IgD-negative memory B cell (primary cell): ENCODE measurements around the gene PCDHA1. TPM values are rescaled to one million over a fixed set of nuclear protein-coding genes. Genes with fewer than 3 reads are reported as not detected.

Experiments used
- H3K27ac Mint-ChIP-seq, 3 donors: one replicate each; pipeline ENCODE4 v1.8.0; 2020 to 2022; ENCODE audit warnings: mild to moderate bottlenecking in 3 of 3, mixed read lengths in 3 of 3, moderate library complexity in 1 of 3
- H3K27me3 Mint-ChIP-seq: one replicate; pipeline ENCODE4 v1.8.0; 2021; ENCODE audit warnings: mixed read lengths
- H3K36me3 Mint-ChIP-seq: one replicate; pipeline ENCODE4 v1.8.0; 2020; ENCODE audit warnings: mild to moderate bottlenecking, mixed read lengths
- H3K4me1 Mint-ChIP-seq, 3 donors: one replicate each; pipeline ENCODE4 v1.8.0; 2020 to 2022; ENCODE audit warnings: mixed read lengths in 3 of 3, mild to moderate bottlenecking in 1 of 3
- H3K4me3 Mint-ChIP-seq, 4 donors: one replicate each; pipeline ENCODE4 v1.8.0; 2020 to 2022; ENCODE audit warnings: mild to moderate bottlenecking in 4 of 4, mixed read lengths in 4 of 4, moderate library complexity in 3 of 4
- H3K9me3 Mint-ChIP-seq, 3 donors: one replicate each; pipeline ENCODE4 v1.8.0; 2020 to 2021; ENCODE audit warnings: mixed read lengths in 3 of 3, mild to moderate bottlenecking in 1 of 3
- polyA plus RNA-seq: library from polyadenylated mRNA; unstranded; fragments of 300-500 nt; fragmentation: Illumina TruSeq; gene quantifications from one replicate; pipeline ENCODE4 v1.2.3, GENCODE V29; 2021

The PCDHA1 gene
- polyA plus RNA-seq, 1 donor from 2014 or later = not detected

DNA sequence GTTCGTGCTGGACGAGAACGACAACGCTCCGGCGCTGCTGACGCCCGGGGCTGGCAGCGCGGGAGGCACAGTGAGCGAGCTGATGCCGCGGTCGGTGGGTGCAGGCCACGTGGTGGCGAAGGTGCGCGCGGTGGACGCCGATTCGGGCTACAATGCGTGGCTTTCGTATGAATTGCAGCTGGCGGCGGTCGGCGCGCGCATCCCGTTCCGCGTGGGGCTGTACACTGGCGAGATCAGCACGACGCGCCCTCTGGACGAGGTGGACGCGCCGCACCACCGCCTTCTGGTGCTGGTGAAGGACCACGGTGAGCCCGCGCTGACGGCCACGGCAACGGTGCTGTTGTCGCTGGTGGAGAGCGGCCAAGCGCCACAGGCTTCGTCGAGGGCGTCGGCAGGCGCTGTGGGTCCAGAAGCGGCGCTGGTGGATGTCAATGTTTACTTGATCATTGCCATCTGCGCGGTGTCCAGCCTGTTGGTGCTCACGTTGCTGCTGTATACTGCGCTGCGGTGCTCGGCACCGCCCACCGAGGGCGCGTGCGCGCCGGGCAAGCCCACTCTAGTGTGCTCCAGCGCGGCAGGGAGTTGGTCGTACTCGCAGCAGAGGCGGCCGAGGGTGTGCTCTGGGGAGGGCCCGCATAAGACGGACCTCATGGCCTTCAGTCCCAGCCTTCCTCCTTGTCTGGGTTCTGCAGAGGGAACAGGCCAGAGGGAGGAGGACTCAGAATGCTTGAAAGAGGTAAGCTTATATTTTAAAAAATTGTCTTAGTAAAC, 98.2 kb downstream of the PCDHA1 start:
- H3K9me3 Mint-ChIP-seq = peaks cover 10 to 31% (median 16%) of the 10 kb centered on the region in 3 donors
- H3K4me3 Mint-ChIP-seq = no peak overlapping the region
- peaks cover 2% of the 10 kb centered on the region for H3K36me3 Mint-ChIP-seq
- H3K4me1 Mint-ChIP-seq = no peaks in the 10 kb centered on the region
- H3K27me3 Mint-ChIP-seq = peaks cover 1% of the 10 kb centered on the region
- H3K27ac Mint-ChIP-seq = no peak overlapping the region

DNA sequence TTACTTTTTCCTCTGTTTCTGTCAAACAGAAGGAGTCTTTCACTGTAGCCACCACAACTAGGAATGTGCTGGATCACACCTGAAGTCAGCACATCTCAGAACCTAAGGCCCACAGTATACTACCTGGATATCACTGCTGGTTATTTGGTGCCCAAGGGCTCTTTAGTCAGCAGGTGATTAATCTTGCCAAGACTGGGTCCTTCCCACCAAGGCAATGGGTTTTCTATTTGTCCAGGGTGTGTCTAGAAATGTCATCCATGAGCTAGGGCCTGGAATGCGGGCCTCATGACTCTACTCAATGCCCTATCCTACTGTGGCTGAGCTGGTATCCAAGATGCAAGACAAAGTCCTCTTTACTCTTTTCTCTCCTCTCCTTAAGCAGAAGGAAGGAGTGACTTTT, 130.4 kb downstream of the PCDHA1 start:
- H3K27me3 Mint-ChIP-seq = no peaks in the 10 kb centered on the region
- H3K36me3 Mint-ChIP-seq = no peaks in the 10 kb centered on the region
- H3K9me3 Mint-ChIP-seq = peaks cover 5 to 23% (median 5%) of the 10 kb centered on the region in 3 donors
- no peaks in the 10 kb centered on the region for H3K4me1 Mint-ChIP-seq
- H3K27ac Mint-ChIP-seq = no peak overlapping the region
- H3K4me3 Mint-ChIP-seq = no peak overlapping the region

DNA sequence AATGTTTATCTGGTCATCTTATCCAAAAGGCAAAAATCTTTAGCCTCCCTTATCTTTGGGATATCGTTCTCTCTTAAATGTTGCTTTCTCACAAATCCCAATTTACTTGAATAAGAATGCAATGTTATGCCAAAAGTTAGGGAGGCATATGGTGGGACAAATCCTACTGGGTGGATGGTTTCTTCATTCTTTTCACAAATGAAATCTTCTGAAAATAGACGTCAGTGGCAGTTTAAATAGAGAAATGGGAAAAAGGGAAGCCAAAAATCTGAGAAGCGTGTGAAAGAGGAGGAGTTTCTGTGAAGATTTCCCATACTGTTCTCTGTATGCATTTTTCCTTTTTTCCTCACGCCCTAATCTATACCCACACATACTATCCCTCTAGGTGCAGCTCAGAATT, 137.7 kb downstream of the PCDHA1 start:
- Mint-ChIP-seq H3K27ac (no peak overlapping the region), H3K4me3 (no peak overlapping the region), H3K36me3 (no peaks in the 10 kb centered on the region), H3K27me3 (peaks cover 32% of the 10 kb centered on the region), H3K4me1 (peaks cover 0 to 2% (median 0%) of the 10 kb centered on the region in 3 donors), H3K9me3 (peaks cover 0 to 5% (median 3%) of the 10 kb centered on the region in 3 donors)

DNA sequence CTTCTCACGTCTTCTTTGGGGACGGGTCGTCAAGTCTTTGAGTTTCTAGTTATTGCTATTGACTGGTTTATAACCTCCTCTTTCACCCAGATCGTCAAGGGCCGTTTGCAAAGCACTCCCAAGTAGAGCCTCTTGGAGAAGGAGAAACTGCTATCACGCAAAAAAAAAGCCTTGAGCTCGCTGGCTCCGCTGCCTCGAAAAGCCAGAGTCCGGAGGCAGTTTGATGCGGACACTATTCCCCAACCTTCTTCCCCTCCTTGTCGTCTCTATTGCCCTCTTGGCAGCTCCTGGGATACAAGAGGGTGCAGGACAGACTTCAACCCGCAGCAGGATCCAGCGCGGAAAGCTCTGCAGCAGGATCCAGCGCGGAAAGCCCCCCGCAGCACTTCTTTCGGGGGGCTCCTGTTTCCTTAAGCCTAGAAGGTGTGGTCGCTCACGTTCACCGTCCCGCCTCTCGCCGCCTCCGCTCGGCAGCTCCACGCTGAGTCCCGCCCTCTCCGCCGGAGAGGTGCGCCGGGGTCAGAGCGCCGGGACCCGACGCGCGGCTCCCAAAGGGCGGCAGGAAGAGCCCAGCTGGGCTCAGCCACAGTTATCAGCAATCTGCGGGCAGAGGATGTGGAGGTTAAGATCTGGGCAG, 140.0 kb downstream of the PCDHA1 start, which contains the start of gene PCDHAC1:
Gene PCDHAC1, plus strand, starts transcription at position 494 of the 637 bp plus-strand sequence. CDS start 594 bp downstream, outside the sequence.
- Mint-ChIP-seq H3K4me3 (peak within 1 kb of the TSS in 3 of 4 donors; percentile 21 to 85 (median 68)), H3K9me3 (peaks cover 0 to 5% (median 3%) of the 10 kb centered on the region in 3 donors), H3K36me3 (no peaks in the 10 kb centered on the region), H3K27me3 (peaks cover 39% of the 10 kb centered on the region), H3K27ac (no peak within 1 kb of the TSS), H3K4me1 (peaks cover 0 to 2% (median 0%) of the 10 kb centered on the region in 3 donors)

DNA sequence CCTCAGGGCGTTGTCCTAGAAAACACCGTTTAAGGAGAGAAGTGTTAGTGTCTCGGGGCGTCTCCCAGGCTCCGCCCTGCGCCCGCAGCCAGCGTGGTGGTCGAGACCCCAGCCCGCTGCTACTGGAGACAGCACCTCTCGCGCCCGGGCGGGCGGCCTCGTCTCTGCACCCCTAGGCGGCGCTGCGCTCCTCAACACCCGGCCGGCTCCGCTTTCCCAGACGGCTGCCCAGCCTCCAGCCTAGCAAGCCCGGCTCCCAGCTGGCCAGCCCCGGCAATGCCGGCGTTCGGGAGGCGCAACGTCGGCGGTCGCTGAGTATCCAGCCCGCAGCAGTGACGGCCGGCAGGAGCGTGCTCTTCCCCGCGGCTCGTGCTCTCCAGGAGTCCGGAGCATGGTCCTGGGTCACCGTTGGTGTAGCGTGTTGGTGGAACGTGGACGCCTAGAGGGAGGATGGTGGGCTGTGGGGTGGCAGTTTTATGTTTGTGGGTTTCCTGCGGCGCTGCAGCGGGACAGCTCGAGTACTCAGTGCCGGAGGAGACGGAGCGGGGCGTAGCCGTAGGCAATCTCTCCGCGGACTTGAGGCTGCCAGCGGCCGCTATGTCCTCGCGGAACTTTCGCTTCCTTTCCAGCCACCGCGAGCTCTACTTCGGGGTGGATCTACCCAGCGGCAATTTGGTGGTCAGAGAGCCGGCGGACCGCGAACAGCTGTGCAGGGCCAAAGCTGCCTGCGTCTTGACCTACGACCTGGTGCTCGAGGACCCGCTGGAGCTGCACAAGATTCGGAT, 140.7 kb downstream of the PCDHA1 start:
- Mint-ChIP-seq H3K36me3 (no peaks in the 10 kb centered on the region), H3K27ac (no peak overlapping the region), H3K27me3 (peaks cover 39% of the 10 kb centered on the region), H3K4me1 (peaks cover 0 to 2% (median 0%) of the 10 kb centered on the region in 3 donors), H3K9me3 (peaks cover 0 to 5% (median 3%) of the 10 kb centered on the region in 3 donors), H3K4me3 (peak overlapping the region in 3 of 4 donors; percentile 21 to 85 (median 32))

DNA sequence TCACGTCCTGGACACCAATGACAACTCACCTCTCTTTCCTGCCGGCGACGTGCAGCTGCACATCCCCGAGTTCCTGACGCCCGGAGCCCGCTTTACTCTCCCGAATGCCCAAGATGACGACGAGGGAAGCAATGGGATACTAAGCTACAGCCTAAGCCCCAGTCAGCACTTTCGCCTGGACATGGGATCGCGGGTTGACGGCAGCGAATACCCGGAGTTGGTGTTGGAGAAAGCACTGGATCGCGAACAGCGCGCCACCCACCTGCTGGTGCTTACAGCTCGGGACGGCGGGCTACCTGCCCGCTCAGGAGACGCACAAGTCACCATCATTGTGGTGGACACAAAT, 141.3 kb downstream of the PCDHA1 start:
- H3K4me3 Mint-ChIP-seq = peak overlapping the region in 3 of 4 donors; percentile 21 to 85 (median 32)
- no peak overlapping the region for H3K27ac Mint-ChIP-seq
- peaks cover 38% of the 10 kb centered on the region for H3K27me3 Mint-ChIP-seq
- peaks cover 0 to 5% (median 3%) of the 10 kb centered on the region in 3 donors for H3K9me3 Mint-ChIP-seq
- H3K4me1 Mint-ChIP-seq = peaks cover 0 to 2% (median 0%) of the 10 kb centered on the region in 3 donors
- no peaks in the 10 kb centered on the region for H3K36me3 Mint-ChIP-seq

DNA sequence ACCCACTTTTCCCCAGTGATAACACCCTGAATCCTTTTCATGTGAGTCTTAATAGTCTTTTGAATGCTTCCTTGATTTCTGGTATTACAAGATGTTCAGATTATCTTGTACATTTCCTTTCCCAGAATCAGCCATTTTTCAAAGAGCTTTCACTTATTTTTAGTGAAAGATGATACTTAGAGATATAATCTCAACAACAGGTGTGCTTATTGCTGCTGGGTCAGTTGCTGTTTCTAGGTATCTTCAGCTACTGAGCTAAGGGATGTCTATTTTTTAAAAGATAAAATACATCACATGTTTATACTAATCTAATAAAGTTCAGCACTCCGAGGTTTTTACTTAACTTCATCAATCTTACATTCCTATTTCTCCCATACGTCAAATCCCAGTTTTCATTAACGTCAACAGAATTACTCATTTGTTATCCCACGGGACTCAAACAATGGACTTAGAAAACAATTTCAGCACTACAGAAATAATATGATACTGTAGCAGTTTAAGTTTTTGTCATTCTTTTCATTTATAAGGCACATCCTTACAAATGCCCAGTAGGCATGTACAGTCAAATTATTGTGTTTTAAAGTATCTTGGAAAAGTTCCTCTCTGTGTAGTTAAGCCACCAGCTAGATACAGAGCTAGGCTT, 149.1 kb downstream of the PCDHA1 start:
- Mint-ChIP-seq H3K4me3 (no peak overlapping the region), H3K27me3 (peaks cover 3% of the 10 kb centered on the region), H3K4me1 (no peaks in the 10 kb centered on the region), H3K9me3 (no peaks in the 10 kb centered on the region), H3K27ac (no peak overlapping the region), H3K36me3 (peaks cover 2% of the 10 kb centered on the region)

DNA sequence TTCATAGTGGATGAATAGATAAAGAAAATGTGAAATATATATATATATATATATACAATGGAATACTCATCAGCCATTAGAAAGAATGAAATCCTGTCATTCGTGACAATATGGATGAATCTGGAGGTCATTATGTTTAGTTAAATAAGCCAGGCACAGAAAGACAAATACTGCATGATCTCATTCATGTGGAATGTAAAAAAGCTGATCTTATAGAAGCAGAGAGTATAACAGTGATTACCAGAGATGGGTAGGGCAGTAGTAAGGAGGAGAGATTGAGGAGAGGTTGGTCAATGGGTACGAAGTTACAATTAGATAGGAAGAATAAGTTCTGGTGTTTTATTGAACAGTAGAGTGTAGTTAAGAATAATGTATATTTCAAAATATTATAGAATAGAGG, 160.6 kb downstream of the PCDHA1 start:
- Mint-ChIP-seq H3K27ac (no peak overlapping the region), H3K36me3 (no peaks in the 10 kb centered on the region), H3K27me3 (peaks cover under 1% of the 10 kb centered on the region), H3K9me3 (peaks cover 7 to 20% (median 7%) of the 10 kb centered on the region in 3 donors), H3K4me1 (no peaks in the 10 kb centered on the region), H3K4me3 (no peak overlapping the region)

DNA sequence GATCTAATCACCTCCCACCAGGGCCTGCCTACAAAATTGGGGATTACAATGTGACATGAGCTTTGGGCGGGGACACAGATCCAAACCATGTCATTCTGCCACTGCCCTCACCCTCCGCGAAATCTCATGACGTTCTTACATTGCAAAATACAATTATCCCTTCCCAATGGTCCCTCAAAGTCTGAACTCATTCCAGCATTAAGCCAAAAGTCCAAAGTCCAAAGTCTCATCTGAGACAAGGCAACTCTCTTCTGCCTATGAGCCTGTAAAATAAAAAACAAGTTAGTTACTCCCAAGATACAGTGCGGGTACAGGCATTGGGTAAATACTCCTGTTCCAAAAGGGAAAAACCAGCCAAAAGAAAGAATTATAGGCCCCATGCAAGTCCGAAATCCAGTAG, 165.7 kb downstream of the PCDHA1 start:
- Mint-ChIP-seq H3K36me3 (no peaks in the 10 kb centered on the region), H3K4me3 (no peak overlapping the region)

DNA sequence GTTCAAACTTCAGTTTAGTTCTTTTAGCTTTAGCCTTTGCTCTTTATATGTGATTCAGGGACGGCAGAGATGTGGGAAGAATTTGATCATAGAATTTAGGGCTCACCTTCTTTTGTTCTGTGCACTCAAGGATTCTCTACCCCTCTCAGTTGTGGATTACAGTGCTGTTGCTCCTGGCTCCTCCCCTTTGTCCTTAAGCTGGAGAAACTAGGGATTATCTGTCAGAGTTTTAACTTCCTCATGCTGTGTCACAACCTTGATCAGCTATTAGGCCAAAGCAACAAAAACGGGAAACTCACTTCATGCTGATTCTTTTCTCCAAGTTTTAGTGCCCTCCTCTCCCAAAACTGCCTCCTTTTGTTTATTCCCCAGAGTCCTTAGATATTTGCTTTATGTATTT, 167.3 kb downstream of the PCDHA1 start:
- Mint-ChIP-seq H3K36me3 (no peaks in the 10 kb centered on the region), H3K4me1 (no peaks in the 10 kb centered on the region), H3K4me3 (peak overlapping the region in 1 of 4 donors; percentile 23), H3K9me3 (peaks cover 0 to 4% (median 3%) of the 10 kb centered on the region in 3 donors), H3K27me3 (peaks cover 2% of the 10 kb centered on the region), H3K27ac (no peak overlapping the region)

More for the DNA sequence above, 165.7 kb downstream of the PCDHA1 start:
- Mint-ChIP-seq H3K4me1 (no peaks in the 10 kb centered on the region), H3K27me3 (peaks cover 2% of the 10 kb centered on the region), H3K27ac (no peak overlapping the region), H3K9me3 (peaks cover 1 to 5% (median 4%) of the 10 kb centered on the region in 3 donors)

DNA sequence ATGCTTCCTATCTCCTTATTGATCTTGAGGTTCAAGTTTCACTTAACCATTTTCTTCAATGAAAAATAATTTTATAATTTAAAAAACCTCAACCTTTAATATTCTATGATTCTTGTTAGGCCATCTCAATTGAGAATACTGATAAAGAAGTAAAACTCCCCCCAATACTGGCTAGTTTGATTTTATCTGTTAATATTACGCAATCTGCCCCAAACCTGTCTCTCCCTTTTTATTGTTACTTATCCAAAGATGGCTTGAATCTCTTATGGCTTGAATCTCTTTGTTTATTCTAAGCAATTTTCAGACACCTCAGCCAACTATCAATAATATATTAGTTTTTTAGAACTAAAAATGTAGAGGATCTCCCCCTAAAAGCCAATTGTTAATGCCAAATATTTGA, 176.2 kb downstream of the PCDHA1 start:
- Mint-ChIP-seq H3K27me3 (peaks cover 13% of the 10 kb centered on the region), H3K4me1 (no peaks in the 10 kb centered on the region)

DNA sequence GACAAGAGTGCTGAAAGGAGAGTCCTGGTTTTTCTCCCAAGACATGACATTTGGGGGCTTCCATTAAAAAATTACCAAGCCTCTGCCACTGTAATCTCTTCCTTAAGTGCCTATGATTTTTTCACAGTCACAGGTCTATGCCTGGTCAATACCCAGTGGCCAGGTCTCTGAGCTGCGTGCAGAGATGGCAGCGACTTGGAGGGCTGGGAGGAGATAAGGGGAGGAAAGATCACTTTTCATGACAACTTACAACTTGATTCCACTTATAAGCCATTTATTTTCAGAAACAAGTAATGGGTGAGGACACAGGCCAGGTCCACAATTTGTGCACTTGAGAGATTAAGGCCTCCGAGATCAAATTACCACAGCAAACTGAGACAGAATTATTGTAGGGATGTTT, 178.4 kb downstream of the PCDHA1 start:
- Mint-ChIP-seq H3K4me1 (no peaks in the 10 kb centered on the region), H3K36me3 (no peaks in the 10 kb centered on the region), H3K4me3 (peak overlapping the region in 1 of 4 donors; percentile 50), H3K27me3 (peaks cover 17% of the 10 kb centered on the region), H3K9me3 (no peaks in the 10 kb centered on the region), H3K27ac (no peak overlapping the region)

More for the DNA sequence above, 176.2 kb downstream of the PCDHA1 start:
- Mint-ChIP-seq H3K4me3 (no peak overlapping the region), H3K9me3 (no peaks in the 10 kb centered on the region), H3K27ac (no peak overlapping the region), H3K36me3 (no peaks in the 10 kb centered on the region)

DNA sequence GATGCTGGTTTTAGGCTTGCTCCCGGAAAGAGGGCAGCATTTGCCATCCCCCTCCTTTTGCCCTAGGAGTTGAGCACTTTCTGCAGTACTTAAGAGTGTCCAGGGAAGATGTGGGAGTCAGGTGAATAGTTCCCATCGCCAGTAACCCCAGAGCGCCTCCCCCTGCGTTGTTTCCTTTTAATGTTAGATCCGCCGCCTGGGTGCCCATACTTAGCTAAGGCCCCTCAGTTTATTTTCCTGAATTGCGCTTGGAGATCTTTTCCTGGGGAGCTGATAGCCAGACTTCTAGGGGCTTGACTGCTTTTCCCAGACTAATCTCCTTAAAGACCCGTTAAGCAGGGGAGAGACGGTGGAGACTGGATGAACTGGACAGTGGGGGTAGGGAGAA, 180.0 kb downstream of the PCDHA1 start:
- Mint-ChIP-seq H3K27me3 (peaks cover 19% of the 10 kb centered on the region), H3K9me3 (no peaks in the 10 kb centered on the region), H3K36me3 (no peaks in the 10 kb centered on the region)

DNA sequence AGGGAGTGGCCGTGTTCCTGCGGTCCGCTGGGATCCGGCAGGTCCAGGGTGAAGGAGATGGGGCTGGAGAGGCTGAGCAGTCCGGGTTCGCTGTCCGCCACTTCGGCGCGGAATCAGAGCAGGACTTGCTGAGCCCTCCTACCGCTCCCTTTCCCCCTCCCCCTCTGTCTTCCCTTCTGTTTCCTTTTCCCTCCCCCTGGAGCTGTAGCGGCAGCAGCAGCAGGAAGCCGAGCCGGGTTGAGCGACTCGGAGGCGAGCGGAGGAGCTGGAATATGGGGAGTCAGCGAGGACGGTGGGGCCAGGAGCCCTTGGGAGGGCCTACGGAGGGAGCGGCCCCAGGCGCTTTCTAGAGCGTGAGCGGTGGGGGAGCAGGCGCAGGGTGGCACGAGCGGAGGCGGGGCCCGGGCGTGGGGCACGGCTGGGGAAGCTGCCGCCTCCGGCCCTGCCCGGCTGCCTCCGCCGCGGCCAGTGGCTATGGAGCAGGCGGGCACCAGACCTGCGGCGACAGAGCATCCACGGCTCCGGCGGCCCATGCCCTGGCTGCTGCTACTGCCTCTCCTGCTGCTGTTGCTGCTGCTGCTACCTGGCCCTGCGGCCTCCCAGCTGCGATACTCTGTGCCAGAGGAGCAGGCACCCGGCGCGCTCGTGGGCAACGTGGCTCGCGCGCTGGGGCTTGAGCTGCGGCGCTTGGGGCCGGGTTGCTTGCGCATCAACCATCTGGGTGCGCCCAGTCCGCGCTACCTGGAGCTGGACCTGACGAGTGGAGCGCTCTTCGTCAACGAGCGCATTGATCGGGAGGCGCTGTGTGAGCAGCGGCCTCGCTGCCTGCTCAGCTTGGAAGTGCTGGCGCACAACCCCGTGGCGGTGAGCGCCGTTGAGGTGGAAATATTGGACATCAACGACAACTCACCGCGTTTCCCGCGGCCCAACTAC, 180.6 kb downstream of the PCDHA1 start, which contains the start of gene PCDHAC2:
Gene PCDHAC2, plus strand, starts transcription at position 184 of the 933 bp plus-strand sequence. Its CDS starts 291 bp downstream, at position 475.
- Mint-ChIP-seq H3K36me3 (no peaks in the 10 kb centered on the region), H3K4me3 (no peak within 1 kb of the TSS), H3K27ac (no peak within 1 kb of the TSS), H3K27me3 (peaks cover 17% of the 10 kb centered on the region), H3K4me1 (no peaks in the 10 kb centered on the region), H3K9me3 (no peaks in the 10 kb centered on the region)

More for the DNA sequence above, 180.0 kb downstream of the PCDHA1 start:
- no peaks in the 10 kb centered on the region for H3K4me1 Mint-ChIP-seq
- H3K4me3 Mint-ChIP-seq = no peak overlapping the region
- H3K27ac Mint-ChIP-seq = no peak overlapping the region
